Kidney glomerular epithelial cell (primary cell): Measurements from ENCODE around the gene PANK2.
"Not testable (repeated sequence)": the region's sequence is repeated elsewhere in the genome, so short reads cannot be mapped to it uniquely, and the experiment has no call there.

Experiments used
- DNase-seq: peaks from one replicate; lab custom pipeline; 2025; lab: John Stamatoyannopoulos, UW

The PANK2 gene

DNA sequence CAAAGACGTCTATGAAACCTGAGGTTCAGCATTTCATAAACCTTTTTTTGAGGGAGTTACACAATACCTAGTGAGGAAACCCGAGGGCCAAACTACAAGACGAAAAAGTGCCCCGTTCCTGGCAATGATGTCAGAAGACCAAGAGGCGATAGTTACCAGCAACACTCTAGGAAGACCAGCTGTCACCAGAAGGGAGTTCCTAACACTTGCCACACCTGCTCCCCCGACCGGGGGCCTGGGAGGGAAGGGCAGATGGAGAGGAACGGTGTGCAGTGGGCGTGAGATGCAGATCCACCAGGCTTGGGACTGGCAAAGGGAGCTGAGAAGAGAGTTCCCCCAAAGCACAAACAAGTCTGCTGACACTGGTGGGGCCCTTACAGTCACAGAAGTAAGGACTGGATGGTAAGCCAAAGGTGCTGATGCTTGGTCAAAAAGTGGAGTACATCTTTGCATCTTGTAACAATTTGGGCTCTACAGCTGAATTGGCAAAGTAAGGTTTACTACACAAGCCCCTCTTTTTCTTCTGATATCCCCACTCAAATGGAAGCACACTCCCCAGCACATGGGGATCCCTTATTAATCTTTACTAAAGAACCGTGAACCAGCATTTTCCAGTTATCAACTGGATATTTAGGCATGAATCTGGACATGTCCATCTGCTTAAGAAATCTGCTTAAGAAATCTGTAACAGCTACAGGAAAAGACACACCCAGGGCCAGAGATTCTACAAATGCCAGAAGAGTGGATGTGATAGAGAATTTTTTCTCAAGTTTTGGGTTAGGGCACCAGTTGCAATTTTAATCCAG lies 38.5 kb downstream of the PANK2 start:
- DNase-seq: no peak

DNA sequence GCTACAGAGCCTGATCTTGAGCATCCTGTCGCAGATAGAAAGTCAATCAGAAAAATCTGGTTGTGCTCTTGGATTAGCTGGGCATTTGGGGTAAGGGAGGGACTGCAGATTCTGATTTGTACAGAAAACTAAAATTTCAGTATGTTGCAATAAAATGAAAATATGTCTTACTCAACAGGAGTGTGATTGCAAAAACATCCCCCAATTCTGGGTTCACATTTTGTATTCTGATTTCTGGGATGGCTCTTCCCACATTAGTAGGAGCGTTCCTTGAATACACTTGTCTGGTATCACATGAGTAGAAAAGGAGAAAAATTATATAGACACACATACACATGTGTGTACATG lies 40.5 kb downstream of the PANK2 start:
- DNase-seq: no peak

DNA sequence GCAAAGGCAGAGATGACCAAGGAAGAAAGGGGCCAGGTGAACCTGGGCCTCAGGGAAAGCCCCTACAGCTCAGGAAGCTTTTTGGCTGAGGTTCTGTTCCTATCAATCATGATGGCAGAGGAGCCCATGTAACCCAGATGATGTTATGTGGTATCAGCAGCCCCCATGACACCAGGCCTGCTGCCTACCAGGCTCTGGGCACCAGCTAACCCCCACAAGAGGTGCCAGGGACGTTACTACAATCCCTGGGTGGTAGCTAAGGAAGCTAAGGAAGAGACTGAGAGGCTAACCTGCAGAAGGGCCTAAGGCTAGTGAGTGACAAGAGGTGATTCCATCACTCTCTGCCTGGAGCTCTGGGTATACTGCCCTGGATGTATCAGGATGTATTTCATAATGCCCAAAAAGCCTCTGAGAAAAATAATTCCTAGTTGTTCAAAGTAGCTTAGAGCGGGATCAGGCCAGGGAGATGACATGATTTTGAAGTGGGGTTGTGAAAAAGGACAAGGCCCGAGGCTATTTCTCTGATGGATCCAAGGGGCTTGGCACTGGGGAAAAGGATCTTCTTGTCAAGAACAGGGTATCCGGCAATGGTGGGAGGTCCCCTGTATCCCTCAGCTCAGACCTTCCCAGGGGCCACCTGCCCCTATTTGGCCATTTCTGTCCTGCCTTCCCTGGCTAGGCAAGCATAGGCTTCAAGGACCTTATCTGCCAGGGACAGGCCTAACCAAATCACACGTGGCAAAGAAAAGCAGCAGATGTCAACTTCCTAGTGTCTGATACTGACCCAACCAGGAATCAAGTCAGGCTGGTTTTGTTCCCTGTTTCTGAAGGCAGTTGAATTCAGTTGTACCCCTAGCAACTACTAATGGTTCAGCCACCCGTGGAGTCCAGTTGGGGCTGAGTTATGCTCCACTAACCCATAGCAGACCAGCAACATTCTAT lies 41.3 kb downstream of the PANK2 start:
- DNase-seq: peak; percentile 47

DNA sequence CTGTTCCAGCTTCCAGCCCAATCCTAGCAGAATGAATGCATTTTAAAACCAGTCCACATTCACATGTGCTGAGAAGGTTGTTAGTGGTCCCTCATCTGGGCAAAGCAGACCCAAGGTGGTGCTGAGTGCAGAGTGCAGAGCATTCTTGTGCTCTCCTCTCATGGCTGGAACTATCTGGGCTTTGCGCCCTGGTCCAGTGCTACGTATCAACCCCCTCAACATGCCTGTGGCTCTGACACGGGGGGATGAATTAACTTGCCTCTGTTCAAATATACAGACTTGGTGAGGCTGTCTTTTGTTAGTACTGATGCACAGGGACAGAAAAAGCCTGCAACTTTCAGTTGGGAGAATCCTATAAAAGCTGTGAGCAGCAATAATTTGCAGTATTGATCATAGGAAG lies 42.5 kb downstream of the PANK2 start:
- no peak for DNase-seq

DNA sequence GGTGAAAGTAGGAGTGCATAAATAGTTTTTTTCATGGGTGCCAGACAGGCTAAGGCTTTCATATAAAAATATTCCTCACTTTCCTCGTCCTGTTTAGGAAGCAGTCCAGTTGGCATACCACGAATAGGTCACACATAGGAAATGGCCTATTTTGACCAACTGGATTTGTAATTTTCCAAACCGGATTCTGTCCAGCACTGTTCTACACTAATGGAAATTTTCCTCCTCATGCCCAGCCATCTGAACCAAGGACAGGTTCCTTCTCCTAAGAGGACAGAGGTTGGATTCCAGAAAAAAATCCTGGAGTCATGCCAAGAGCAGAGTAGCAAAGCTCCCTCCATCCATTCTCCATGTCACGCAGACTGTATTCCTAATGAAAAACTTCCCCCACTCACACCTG lies 43.1 kb downstream of the PANK2 start:
- DNase-seq: no peak

DNA sequence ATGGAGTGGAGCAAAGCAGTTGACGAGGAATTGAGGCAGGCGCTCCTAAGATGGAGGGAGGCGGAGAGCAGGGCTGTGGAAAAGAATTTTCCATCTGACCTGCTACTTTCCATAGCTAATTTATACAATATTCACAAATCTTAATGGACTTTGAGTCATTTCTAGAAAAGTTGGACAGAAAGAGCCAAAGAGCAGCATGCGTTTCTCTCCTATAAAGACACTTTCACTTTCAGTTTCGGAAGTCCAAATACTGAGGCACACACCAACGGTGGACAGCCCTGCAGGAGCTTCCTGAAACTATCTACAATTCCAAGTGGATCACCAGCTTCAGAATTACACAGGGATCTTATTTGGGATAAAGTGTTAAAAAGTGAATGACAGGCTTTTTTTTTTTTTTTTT lies 43.5 kb downstream of the PANK2 start:
- no peak for DNase-seq

DNA sequence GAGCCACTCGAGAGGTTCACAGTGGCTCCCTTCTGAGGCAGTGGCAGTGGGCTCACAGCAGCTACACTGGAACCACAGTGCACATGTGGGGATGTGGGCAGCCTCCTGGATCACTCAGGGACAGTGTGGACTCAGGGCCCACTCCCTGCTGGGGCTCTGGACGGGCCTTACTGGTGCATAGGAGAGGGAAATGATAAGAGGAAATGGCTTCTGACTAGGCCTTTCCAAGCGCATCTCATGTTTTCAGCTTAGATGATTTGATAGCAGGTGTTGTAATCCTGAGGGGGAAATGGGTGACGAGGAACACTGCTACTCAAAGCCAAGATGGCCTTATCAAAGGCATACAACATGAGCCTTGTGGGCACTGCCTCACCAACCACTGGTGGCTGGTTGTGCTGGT lies 44.0 kb downstream of the PANK2 start:
- no peak for DNase-seq

DNA sequence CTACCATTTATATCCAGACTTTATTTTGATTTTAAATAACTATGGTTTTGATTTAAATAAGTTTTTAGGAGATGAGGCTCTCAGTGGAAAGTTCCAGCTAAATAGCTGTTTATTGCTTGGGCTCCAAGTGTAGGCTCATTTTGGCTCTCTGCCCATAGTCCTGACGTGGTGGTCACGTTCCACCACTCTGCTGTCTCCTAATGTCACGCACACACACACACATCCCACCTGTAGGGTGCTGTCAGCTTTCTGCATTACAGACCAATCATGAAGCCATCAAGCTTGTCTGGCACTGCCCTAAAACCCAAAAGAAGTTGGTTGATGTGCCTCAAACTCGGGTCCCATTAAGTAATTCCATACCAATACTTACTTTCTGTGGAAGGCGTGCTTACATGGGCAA lies 45.4 kb downstream of the PANK2 start:
- no peak for DNase-seq

DNA sequence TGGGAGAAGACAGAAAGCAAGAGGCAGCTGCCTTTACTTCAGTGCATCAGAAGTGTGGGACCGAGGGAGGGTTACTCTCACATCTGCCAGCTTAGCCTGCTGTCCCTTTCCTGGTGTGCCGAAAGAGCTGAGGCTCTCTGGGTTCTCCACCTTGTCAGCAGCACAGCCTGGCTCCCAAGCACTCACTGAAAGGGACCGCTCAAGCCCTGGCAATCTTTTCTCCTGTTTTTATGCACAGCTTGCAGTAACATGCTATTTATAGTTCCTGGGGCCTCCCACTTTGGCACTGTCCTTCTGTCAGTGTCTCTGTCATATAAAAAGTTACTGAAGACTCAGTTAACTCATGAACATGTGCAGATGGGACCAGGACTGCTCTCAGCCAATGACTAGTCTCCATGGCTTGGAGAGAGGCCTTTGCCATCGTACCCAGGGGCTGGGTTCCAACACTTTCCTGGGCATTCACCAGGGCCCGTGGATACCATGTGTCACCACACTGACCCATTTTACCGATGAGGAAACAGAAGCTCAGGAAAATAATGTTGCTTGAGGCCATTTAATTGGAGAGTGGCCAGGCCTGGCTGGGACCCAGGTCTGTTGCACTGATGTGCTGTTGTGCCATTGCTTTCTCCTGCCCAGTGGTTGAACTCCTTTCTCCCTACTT lies 46.2 kb downstream of the PANK2 start:
- DNase-seq: no peak

DNA sequence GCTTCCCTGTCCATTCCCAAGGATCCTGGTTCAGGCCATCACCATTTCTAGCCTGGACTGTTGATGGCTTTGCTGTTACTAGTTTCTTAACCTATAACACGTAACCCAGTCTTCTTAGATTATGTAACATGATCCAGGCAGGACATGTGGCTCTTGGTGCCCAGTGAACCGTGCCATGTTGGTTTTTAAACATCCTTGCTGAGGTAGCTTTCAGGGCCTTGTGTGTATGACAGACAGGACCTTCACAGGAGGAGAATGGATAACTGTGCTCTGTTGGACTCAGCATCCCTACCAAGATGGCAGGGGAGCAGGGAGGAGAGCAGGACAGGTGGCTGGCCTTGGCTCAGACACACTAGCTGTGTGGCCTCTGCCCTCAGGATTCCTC lies 46.8 kb downstream of the PANK2 start:
- DNase-seq: no peak

DNA sequence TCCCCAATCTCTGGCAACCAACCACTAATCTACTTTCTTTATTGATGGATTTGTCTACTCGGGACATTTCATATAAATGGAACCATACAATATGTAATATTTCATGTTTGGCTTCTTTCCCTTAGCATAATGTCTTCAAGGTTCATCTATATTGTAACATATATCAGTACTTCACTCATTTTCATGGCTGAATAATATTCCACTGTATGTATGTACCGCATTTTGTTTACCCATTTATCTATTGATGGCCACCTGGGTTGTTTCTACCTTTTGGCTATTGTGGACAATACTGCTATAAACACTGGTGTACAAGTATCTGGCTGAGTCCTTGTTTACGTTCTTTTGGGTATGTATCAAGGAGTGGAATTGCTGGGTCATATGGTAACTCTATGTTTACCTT lies 48.4 kb downstream of the PANK2 start:
- DNase-seq: no peak

DNA sequence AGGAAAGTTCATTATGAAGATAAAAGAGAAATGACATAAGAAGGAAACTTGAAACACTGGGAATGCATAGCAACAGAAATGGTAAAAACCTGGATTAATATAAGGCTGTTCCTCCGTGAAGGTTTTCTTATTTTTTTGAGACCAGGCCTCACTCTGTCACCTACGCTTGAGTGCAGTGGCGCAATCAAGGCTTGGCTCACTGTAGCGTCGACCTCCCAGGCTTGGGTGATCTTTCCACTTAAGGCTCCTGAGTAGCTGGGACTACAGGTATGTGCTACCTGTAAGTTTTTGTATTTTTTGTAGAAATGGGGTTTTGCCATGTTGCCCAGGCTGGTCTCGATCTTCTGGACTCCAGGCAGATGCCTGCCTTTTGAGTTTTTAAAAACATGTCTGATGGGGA lies 51.7 kb downstream of the PANK2 start:
- DNase-seq: no peak

DNA sequence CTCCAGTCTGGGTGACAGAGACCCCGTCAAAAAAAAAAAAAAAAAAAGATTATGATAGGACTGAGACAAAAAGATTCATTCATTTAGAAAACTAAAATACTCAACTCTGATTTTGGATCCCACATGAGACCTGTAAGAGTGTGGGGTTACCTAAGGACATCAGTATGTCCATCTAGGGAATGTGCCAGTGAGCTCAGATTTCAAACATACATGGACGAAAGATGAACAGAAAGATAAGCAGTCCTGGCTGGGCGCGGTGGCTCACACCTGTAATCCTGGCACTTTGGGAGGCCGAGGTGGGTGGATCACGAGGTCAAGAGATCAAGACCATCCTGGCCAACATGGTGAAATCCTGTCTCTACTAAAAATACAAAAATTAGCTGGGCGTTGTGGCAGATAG lies 57.5 kb downstream of the PANK2 start:
- DNase-seq: not testable (repeated sequence)

DNA sequence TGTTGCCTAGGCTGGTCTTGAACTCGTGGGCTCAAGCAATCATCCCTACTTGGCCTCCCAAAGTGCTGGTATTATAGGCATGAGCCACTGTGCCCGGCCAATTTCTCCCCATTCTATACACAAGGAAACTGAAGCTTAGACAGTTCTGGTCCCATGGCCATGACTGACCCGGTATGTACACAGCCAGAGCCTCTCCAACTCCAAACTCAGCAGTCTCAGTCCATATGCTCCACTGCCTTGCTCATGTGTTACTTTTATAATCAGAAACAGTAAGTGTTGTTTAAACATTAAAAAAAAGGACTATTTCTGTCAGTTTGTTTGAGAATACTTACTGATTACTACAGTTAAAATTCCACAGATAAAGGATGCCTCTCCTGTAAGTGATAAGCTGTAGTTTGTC lies 75.5 kb downstream of the PANK2 start:
- no peak for DNase-seq

DNA sequence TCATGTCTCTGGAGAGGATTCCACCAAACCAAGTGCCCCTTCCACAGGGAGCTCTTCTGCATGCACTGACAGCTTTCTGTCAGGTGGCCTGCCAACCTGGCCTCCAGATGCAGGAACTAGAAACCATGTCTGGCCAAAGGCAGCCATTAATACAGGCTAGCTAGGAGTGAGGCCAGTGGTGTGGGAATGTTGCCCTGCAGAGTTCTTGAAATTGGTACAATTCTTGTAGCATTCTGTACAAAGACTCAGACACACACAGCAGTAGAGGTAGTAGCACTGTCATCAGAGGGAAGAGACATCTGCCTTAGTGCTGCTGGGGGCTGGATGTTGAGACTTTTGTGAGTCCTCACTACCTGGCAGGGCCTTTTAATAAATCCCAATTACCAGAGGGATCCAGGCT lies 77.4 kb downstream of the PANK2 start:
- DNase-seq: no peak

DNA sequence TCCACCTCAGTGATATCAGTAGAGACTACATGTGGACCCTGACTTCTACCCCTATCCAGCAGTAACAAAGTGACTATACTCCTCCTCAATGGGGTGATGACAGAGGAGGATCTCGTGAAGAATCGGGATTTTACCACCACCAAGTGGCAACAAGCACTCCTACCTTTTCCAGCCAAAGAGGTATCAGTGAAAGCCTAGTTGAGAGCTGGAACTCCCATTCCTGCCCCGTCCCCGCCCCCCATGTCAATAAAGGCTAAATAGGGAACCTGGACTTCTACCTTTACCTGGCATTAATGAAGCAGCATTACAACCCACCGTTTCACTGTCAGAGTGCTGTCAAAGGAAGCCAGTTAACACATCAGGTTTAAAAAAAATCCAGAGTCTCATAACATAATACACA lies 80.8 kb downstream of the PANK2 start:
- DNase-seq: no peak

DNA sequence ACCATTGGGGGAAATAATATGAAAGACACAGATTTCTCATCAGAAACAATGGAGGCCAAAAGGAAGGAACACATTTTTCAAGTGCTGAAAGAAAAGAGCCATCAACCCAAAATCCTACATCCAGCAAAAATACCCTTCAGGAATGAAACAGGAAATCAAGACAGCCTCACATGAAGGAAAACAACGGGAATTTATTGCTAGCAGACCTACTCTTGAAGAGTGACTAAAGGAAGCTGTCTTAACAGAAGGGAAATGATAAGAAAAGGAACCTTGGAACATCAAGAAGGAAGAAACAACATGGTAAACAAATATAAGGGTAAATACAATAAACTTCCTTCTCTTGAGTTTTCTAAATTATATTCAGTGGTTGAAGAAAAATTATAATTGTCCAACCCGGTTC lies 82.0 kb downstream of the PANK2 start:
- DNase-seq: no peak

DNA sequence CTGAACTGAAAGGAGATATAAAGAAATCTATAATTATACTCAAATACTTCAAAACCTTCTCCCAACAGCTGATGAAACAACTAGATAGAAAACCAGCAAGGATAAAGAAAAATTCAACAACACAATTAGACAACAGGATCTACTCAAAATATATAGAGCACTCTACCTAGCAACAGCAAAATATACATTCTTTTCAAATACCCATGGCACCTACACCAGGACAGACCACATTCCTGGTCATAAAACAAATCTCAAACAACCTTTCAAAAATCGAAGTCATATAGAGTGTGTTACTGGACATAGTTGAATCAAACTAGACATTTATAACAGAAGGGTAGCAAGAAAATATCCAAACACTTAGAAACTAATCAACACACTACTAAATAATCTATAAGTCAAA lies 83.0 kb downstream of the PANK2 start:
- no peak for DNase-seq

DNA sequence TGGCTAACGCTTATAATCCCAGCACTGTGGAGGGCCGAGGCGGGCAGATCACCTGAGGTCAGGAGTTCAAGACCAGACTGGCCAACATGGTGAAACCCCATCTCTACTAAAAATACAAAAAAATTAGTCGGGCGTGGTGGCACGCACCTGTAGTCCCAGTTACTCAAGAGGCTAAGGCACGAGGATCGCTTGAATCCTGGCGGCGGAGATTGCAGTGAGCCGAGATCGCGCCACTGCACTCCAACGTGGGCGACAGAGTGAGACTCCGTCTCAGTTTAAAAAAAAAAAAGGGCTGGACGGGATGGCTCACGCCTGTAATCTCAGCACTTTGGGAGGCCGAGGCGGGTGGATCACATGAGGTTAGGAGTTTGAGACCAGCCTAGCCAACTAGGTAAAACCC lies 83.4 kb downstream of the PANK2 start:
- not testable (repeated sequence) for DNase-seq

DNA sequence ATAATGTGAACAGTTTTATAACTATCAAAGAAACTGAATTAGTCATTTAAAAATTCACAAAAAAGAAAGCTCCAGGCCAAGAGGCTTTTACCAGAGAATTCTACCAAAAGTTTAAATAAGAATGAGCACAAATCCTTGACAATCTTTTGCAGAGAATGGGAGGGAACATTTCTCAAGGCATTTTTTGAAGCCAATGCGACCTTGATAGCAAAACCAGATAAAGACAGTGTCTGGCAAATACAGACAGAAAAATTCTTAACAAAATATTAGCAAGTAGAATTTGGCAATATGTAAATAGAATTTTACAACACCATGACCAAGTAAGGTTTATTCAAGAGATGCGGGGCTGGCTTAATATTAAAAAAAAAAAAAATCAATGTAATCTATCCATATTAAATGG lies 84.5 kb downstream of the PANK2 start:
- DNase-seq: no peak

DNA sequence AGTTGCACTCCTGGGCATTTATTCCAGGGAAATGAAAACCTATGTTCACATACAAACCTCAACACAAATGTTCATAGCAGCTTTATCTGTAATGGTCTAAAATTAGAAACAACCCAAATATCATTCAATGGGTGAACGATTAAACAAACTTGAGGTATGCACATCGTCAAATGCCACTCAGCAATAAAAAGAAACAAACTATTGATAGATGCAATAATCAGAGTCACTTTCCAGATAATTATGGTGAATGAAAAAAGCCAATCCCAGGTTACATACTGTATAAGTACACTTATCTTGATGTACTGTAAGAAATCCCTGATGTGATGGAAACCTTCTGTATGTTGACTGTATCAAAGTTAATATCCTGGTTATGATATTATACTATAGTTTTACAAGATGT lies 87.3 kb downstream of the PANK2 start:
- no peak for DNase-seq
